ENCODE results near the gene SEMA6A.

SEMA6A gene

GRCh38 chr5:116534964-116535651, 39.5 kb downstream of the SEMA6A start:
- DNase-seq (ENCODE audit: low read depth) = no peak
- H3K4me3 ChIP-seq (ENCODE audit: control insufficient read depth, low read depth, low read length) = no peak overlapping the region
- no peak for TF ChIP-seq CTCF (IDR thresholded peaks at IDR 0.05; ENCODE audit: control insufficient read depth, insufficient read depth, low read depth, low read length, missing control alignments)

GRCh38 chr5:116532762-116533525, 41.7 kb downstream of the SEMA6A start:
- no peak for DNase-seq (ENCODE audit: low read depth)

GRCh38 chr5:116531635-116532034, 43.0 kb downstream of the SEMA6A start:
- H3K4me3 ChIP-seq (ENCODE audit: control insufficient read depth, low read depth, low read length) = no peak overlapping the region
- TF ChIP-seq CTCF (IDR thresholded peaks at IDR 0.05; ENCODE audit: control insufficient read depth, insufficient read depth, low read depth, low read length, missing control alignments) = no peak
- DNase-seq (ENCODE audit: low read depth) = no peak

More at GRCh38 chr5:116532762-116533525, 41.7 kb downstream of the SEMA6A start:
- no peak overlapping the region for H3K4me3 ChIP-seq (ENCODE audit: control insufficient read depth, low read depth, low read length)
- TF ChIP-seq CTCF (IDR thresholded peaks at IDR 0.05; ENCODE audit: control insufficient read depth, insufficient read depth, low read depth, low read length, missing control alignments) = no peak

- no peak for DNase-seq (ENCODE audit: low read depth)
- no peak overlapping the region for H3K4me3 ChIP-seq (ENCODE audit: control insufficient read depth, low read depth, low read length)
- no peak for TF ChIP-seq CTCF (IDR thresholded peaks at IDR 0.05; ENCODE audit: control insufficient read depth, insufficient read depth, low read depth, low read length, missing control alignments)
Observed at GRCh38 chr5:116531117-116531516, 43.5 kb downstream of the SEMA6A start.

GRCh38 chr5:116530276-116530675, 44.3 kb downstream of the SEMA6A start:
- H3K4me3 ChIP-seq (ENCODE audit: control insufficient read depth, low read depth, low read length) = no peak overlapping the region
- DNase-seq (ENCODE audit: low read depth) = no peak
- no peak for TF ChIP-seq CTCF (IDR thresholded peaks at IDR 0.05; ENCODE audit: control insufficient read depth, insufficient read depth, low read depth, low read length, missing control alignments)

- no peak for TF ChIP-seq CTCF (IDR thresholded peaks at IDR 0.05; ENCODE audit: control insufficient read depth, insufficient read depth, low read depth, low read length, missing control alignments)
- no peak for DNase-seq (ENCODE audit: low read depth)
- H3K4me3 ChIP-seq (ENCODE audit: control insufficient read depth, low read depth, low read length) = no peak overlapping the region
Observed at GRCh38 chr5:116529615-116530014, 45.0 kb downstream of the SEMA6A start.

All from AG09309 (cell line).